C1 segment of cervical spinal cord (tissue), 14 donors: ENCODE results near the gene SQSTM1.
"Not testable (repeated sequence)": the region's sequence is repeated elsewhere in the genome, so short reads cannot be mapped to it uniquely, and the experiment has no call there.

Experiments
- DNase-seq, 14 donors: peaks; one replicate each; lab custom pipeline; 2025; lab: John Stamatoyannopoulos, UW

The SQSTM1 gene

GRCh38 chr5:179823937-179824744 is 3.4 kb downstream of the SQSTM1 start:
- DNase-seq = no peak

- DNase-seq = no peak
These were observed 4.0 kb downstream of the SQSTM1 start for GRCh38 chr5:179824745-179825112.

GRCh38 chr5:179825655-179826182 is 5.0 kb downstream of the SQSTM1 start:
- peak in 1 of 14 donors; percentile 81 for DNase-seq

GRCh38 chr5:179827680-179828079 is 7.0 kb downstream of the SQSTM1 start:
- DNase-seq = no peak

- peak in 1 of 14 donors; percentile 73 for DNase-seq
These were observed 8.2 kb downstream of the SQSTM1 start for GRCh38 chr5:179828756-179829421.

GRCh38 chr5:179829732-179830435 is 9.2 kb downstream of the SQSTM1 start:
- no peak for DNase-seq

- no peak for DNase-seq
These were observed 10.2 kb downstream of the SQSTM1 start for GRCh38 chr5:179830818-179831468.

GRCh38 chr5:179832039-179832745 is 11.5 kb downstream of the SQSTM1 start:
- no peak for DNase-seq

- peak in 1 of 14 donors; percentile 85 for DNase-seq
These were observed 12.5 kb downstream of the SQSTM1 start for GRCh38 chr5:179833056-179833708.

- DNase-seq = no peak
These were observed 13.0 kb downstream of the SQSTM1 start for GRCh38 chr5:179833709-179834070.

GRCh38 chr5:179834120-179834519 is 13.4 kb downstream of the SQSTM1 start:
- DNase-seq = no peak

- DNase-seq = not testable (repeated sequence)
These were observed 14.2 kb downstream of the SQSTM1 start for GRCh38 chr5:179834871-179835270.

GRCh38 chr5:179836225-179837019 is 15.7 kb downstream of the SQSTM1 start:
- no peak for DNase-seq

GRCh38 chr5:179837076-179838011 is 16.6 kb downstream of the SQSTM1 start:
- no peak for DNase-seq

GRCh38 chr5:179839328-179840256 is 18.9 kb downstream of the SQSTM1 start:
- no peak for DNase-seq

GRCh38 chr5:179840321-179840720 is 19.6 kb downstream of the SQSTM1 start:
- DNase-seq = no peak

GRCh38 chr5:179840766-179841165 is 20.1 kb downstream of the SQSTM1 start:
- no peak for DNase-seq
